K562 (cell line): ENCODE data around the gene TRMU. TPM values are rescaled to one million over a fixed set of nuclear protein-coding genes. Genes with fewer than 3 reads are reported as not detected.

Experiments used
- ATAC-seq: fragments of 200-7000 bp; cut with Tn5 transposase; 3 replicates; pipeline ENCODE4 v1.9.1; 2020; ENCODE audit warnings: moderate library complexity
- BruUV-seq: library from RNA; stranded (reverse); fragments of 400-500 nt; replicated peaks from 2 replicates; lab custom pipeline; 2021; lab: Mats Ljungman, UMichigan
- CTCF ChIA-PET: fragments of 300-600 bp; formaldehyde crosslinking; extraction: SDS; loops from one replicate; lab custom pipeline; 2021; ENCODE audit warnings: low intra/inter-chr PET ratio; lab: Yijun Ruan, JAX
- POLR2A ChIA-PET: fragments of 300-600, 350-650 bp; sonication (Branson Sonifier 250); formaldehyde crosslinking; extraction: SDS; loops from one replicate; lab custom pipeline; 2021; ENCODE audit warnings: antibody characterized with exemption, inconsistent platforms; lab: Yijun Ruan, JAX
- DNase-seq, 4 experiments: peaks; one replicate each; pipeline versions ENCODE4 v3.0.0 to v3.0.0-alpha.2; 2011 to 2018; ENCODE audit warnings: low spot score in 3 of 4, mixed read lengths in 3 of 4; ENCODE audit errors: extremely low read depth in 1 of 4
- FAIRE-seq: peaks from 2 replicates; lab custom pipeline; 2011; peaks lifted over from hg19 to GRCh38; lab: Jason Lieb, UNC
- H2AFZ ChIP-seq: 2 replicates; pipeline ENCODE4 v1.6.0; 2011; ENCODE audit warnings: low read depth, low read length, control low read depth, inconsistent platforms
- H3K27ac ChIP-seq: fragments of 200-600 bp; 3 replicates; pipeline ENCODE4 v1.8.0; 2011; ENCODE audit warnings: low read depth, mild to moderate bottlenecking, control low read depth, inconsistent platforms, low read length, moderate library complexity, mixed read lengths; ENCODE audit errors: extremely low read depth
- H3K27me3 ChIP-seq, 2 experiments: fragments of 300-600 bp in 1 of 2; 2 replicates in 1 of 2; 3 replicates in 1 of 2; pipeline versions ENCODE4 v1.6.0 to v1.8.0; 2011; ENCODE audit warnings: inconsistent platforms in 2 of 2, low read length in 2 of 2, mild to moderate bottlenecking in 1 of 2, mixed read lengths in 1 of 2, moderate library complexity in 1 of 2; ENCODE audit not compliant: control insufficient read depth in 2 of 2, insufficient read depth in 2 of 2
- H3K36me3 ChIP-seq: fragments of 300-600 bp; 3 replicates; pipeline ENCODE4 v1.8.0; 2011; ENCODE audit warnings: mild to moderate bottlenecking, low read length, inconsistent platforms; ENCODE audit not compliant: control insufficient read depth, insufficient read depth
- H3K4me1 ChIP-seq, 2 experiments: fragments of 200-600 bp in 1 of 2; replicated peaks in 1 of 2; 2 replicates in 1 of 2; 3 replicates in 1 of 2; pipeline versions ENCODE4 v1.5.1 to v1.8.0; 2011; ENCODE audit warnings: inconsistent platforms in 2 of 2, low read length in 2 of 2, mild to moderate bottlenecking in 1 of 2, mixed read lengths in 1 of 2, moderate library complexity in 1 of 2; ENCODE audit not compliant: control insufficient read depth in 2 of 2, insufficient read depth in 2 of 2
- H3K4me2 ChIP-seq: 2 replicates; pipeline ENCODE4 v1.6.1; 2011; ENCODE audit warnings: low read length, control low read depth, inconsistent platforms, mixed read lengths; ENCODE audit not compliant: insufficient read depth
- H3K4me3 ChIP-seq: fragments of 200-600 bp; sonication (generic), shearing (Covaris generic); 2 replicates; pipeline ENCODE4 v1.5.1; 2016; ENCODE audit warnings: control low read depth, inconsistent platforms
- H3K79me2 ChIP-seq: fragments of 200-600 bp; 3 replicates; pipeline ENCODE4 v1.8.0; 2011; ENCODE audit warnings: low read length, inconsistent platforms; ENCODE audit not compliant: control insufficient read depth, insufficient read depth
- H3K9ac ChIP-seq, 2 experiments: 2 replicates each; pipeline versions ENCODE4 v1.6.0 to v1.6.1; 2011; ENCODE audit warnings: low read depth in 2 of 2, low read length in 2 of 2, control low read depth in 1 of 2, inconsistent platforms in 1 of 2, mild to moderate bottlenecking in 1 of 2, mixed read lengths in 1 of 2; ENCODE audit not compliant: insufficient read depth in 1 of 2
- H3K9me1 ChIP-seq: one replicate; pipeline ENCODE4 v1.6.0; 2011; ENCODE audit warnings: inconsistent platforms, mild to moderate bottlenecking, low read length, moderate library complexity; ENCODE audit not compliant: control insufficient read depth, insufficient read depth
- H3K9me3 ChIP-seq: replicated peaks from 2 replicates; pipeline ENCODE4 v1.5.1; 2011; ENCODE audit warnings: low read depth, low read length, inconsistent platforms; ENCODE audit not compliant: control insufficient read depth, insufficient read depth
- H4K20me1 ChIP-seq: replicated peaks from 2 replicates; pipeline ENCODE4 v1.6.1; 2011; ENCODE audit warnings: low read length, inconsistent platforms, mixed read lengths; ENCODE audit not compliant: control insufficient read depth, insufficient read depth
- CEBPB ChIP-seq: fragments of 450-650 bp; IDR thresholded peaks from 2 replicates; pipeline ENCODE4 v1.6.1; 2016; ENCODE audit warnings: missing genetic modification characterization, missing compliant biosample characterization
- FOSL1 ChIP-seq: fragments of 200-800 bp; sonication (Bioruptor generic); conservative IDR thresholded peaks from 2 replicates; pipeline ENCODE4 v1.6.1; 2016; ENCODE audit warnings: missing genetic modification characterization, missing compliant biosample characterization
- GTF2A2 ChIP-seq: IDR thresholded peaks from 2 replicates; pipeline ENCODE4 v1.6.1; 2016; ENCODE audit warnings: mild to moderate bottlenecking, missing genetic modification characterization, missing compliant biosample characterization
- GTF2E2 ChIP-seq: fragments of 200-800 bp; sonication (Bioruptor generic); IDR thresholded peaks from 2 replicates; pipeline ENCODE4 v1.6.1; 2016; ENCODE audit warnings: missing genetic modification characterization, missing compliant biosample characterization
- JUND ChIP-seq, 2 experiments: IDR thresholded peaks; 2 replicates in 1 of 2; 3 replicates in 1 of 2; pipeline ENCODE4 v1.6.1; 2011; ENCODE audit warnings: borderline replicate concordance in 2 of 2, low read depth in 2 of 2, low read length in 2 of 2, improper control_type of control experiment in 1 of 2, missing biosample characterization in 1 of 2, missing genetic modification characterization in 1 of 2, missing genetic modification reagents in 1 of 2
- MAZ ChIP-seq, 2 experiments: fragments of 450-650 bp in 1 of 2; sonication (generic) in 1 of 2; formaldehyde crosslinking; IDR thresholded peaks in 1 of 2; conservative IDR thresholded peaks in 1 of 2; 2 replicates each; pipeline versions ENCODE4 v1.4.0 to v1.5.0; 2020; ENCODE audit warnings: mild to moderate bottlenecking in 1 of 2, missing genetic modification reagents in 1 of 2
- MTF1 ChIP-seq: fragments of 250-450 bp; sonication (Bioruptor Pico); IDR thresholded peaks from 2 replicates; pipeline ENCODE4 v1.9.0; 2021; ENCODE audit warnings: moderate library complexity, mild to moderate bottlenecking, inconsistent platforms, borderline replicate concordance
- RUNX1 ChIP-seq: sonication (generic); IDR thresholded peaks from 2 replicates; pipeline ENCODE4 v1.6.1; 2016; ENCODE audit warnings: antibody characterized with exemption, low read depth
- TAL1 ChIP-seq: fragments of 450-650 bp; IDR thresholded peaks from 2 replicates; pipeline ENCODE4 v1.6.1; 2016; ENCODE audit warnings: mild to moderate bottlenecking
- TARDBP ChIP-seq: fragments of 450-650 bp; IDR thresholded peaks from 2 replicates; pipeline ENCODE4 v1.6.1; 2016
- ZNF121 ChIP-seq: sonication (generic); formaldehyde crosslinking; conservative IDR thresholded peaks from 2 replicates; pipeline ENCODE4 v1.8.0; 2022; ENCODE audit warnings: missing genetic modification reagents
- ZNF174 ChIP-seq: fragments of 250-450 bp; sonication (Bioruptor Pico); IDR thresholded peaks from 2 replicates; pipeline ENCODE4 v1.4.0; 2020; ENCODE audit warnings: mild to moderate bottlenecking
- ZNF75A ChIP-seq: fragments of 450-650 bp; formaldehyde crosslinking; IDR thresholded peaks from 2 replicates; pipeline ENCODE4 v1.4.0; 2020; ENCODE audit warnings: mild to moderate bottlenecking
- WGBS: fragments of 100-300 bp; shearing (Covaris generic); methylation state at CpG from one replicate; pipeline ENCODE4 v1.1.6; 2016; ENCODE audit warnings: low coverage, mixed read lengths; ENCODE audit not compliant: insufficient coverage; ENCODE audit errors: missing lambda C conversion rate; 5-methylcytosine and 5-hydroxymethylcytosine counted together
- in situ Hi-C: fragments of 300-500 bp; cut with MboI; formaldehyde crosslinking; loops from 4 replicates; pipeline ENCODE4 v1.15.0; 2018; ENCODE audit warnings: inconsistent platforms, mixed read lengths
- intact Hi-C: fragments of 100-400 bp; cut with micrococcal nuclease; formaldehyde crosslinking; loops from 2 replicates; pipeline ENCODE4 v1.14.2; 2022
- polyA plus RNA-seq, 8 experiments: library from polyadenylated mRNA; depleted of rRNA in 4 of 8; stranded (reverse) in 5 of 8; unstranded in 3 of 8; fragments of >200 nt; fragmentation: Nextera tagmentation in 2 of 8; fragmentation: Illumina TruSeq in 1 of 8; extraction: Ambion mirVana in 2 of 8; extraction: Trizol in 1 of 8; gene quantifications; 2 replicates each; pipeline versions ENCODE4 v1.2.1 to v1.2.3, GENCODE V29; 2011 to 2014; ENCODE audit warnings: inconsistent platforms in 1 of 8, missing spikeins in 1 of 8
- total RNA-seq, 7 experiments: library from RNA; depleted of rRNA in 6 of 7; stranded (reverse); fragments of >200 nt in 6 of 7; fragmentation: Illumina TruSeq in 2 of 7; extraction: Trizol in 2 of 7; gene quantifications; 2 replicates each; pipeline versions ENCODE4 v1.2.1 to v1.2.3, GENCODE V29; 2011 to 2021; ENCODE audit warnings: low replicate concordance in 1 of 7

Gene TRMU
- total and polyA plus RNA-seq, 9 of the 15 experiments (the other 6 are each of a cell fraction or from before 2014, with no cell fraction given): 2.3 to 49.9 (median 35.3) TPM

GRCh38 chr22:46377525-46378425, 42.3 kb downstream of the TRMU start (continued):
- peak; percentile 69 for TF ChIP-seq JUND (IDR thresholded peaks at IDR 0.05; ENCODE audit: borderline replicate concordance, low read depth, low read length)
- TF ChIP-seq JUND (tag; IDR thresholded peaks at IDR 0.05; ENCODE audit: borderline replicate concordance, low read depth, low read length): peak; percentile 35; the same call in 1 of the 3 replicates
- no peak for TF ChIP-seq TAL1
- peak; percentile 79 for TF ChIP-seq CEBPB (tag)
- TF ChIP-seq ZNF174: no peak
- TF ChIP-seq ZNF75A: no peak
- no peak for TF ChIP-seq MTF1
- no peak for TF ChIP-seq ZNF121
- peak; percentile 79 for TF ChIP-seq FOSL1 (tag)
- no peak for TF ChIP-seq GTF2A2 (tag)
- no peak for TF ChIP-seq GTF2E2

DNA sequence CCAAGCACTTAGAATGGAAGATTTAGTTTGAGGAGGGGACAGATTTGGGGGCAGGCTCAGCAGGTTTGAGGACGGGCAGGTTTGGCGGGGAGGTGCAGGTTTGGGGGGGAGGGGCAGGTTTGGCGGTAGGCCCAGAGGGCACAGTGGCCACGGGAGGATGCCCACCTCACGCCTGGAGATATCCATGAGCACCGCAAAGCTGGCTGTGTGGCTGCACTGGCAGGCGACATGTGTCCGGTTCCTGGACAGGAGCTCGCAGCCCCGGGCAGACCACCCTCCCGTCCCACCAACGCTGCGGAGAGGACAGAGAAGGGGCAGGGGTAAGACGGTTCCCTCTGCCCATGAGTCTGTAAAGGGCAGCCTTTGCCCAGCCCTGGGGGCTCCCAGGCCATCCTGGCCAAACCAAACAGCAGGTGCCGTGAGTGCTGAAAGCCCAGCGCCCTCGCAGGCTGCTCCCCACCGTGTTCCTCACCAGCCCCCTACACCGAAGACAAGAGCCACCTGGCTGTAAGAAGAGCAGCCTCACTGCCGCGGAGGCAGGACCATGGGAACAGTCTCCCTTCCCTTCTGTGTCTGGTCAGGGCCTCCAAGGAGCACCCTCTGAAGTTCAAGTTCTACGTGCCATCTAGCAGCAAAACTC, 43.0 kb downstream of the TRMU start:
- TF ChIP-seq RUNX1 (no peak), MAZ (CRISPR knock-in tag; conservative IDR thresholded peaks at IDR 0.05 in 1 of 2, IDR thresholded peaks at IDR 0.05 in 1 of 2) (no peak), TARDBP (no peak)
- no peak overlapping the region for H3K9ac ChIP-seq
- no peaks in the 10 kb centered on the region for H3K9me3 ChIP-seq
- H3K36me3 ChIP-seq: no peaks in the 10 kb centered on the region
- no peak overlapping the region for H3K4me3 ChIP-seq
- H4K20me1 ChIP-seq: no peaks in the 10 kb centered on the region; the same call in 1 of the 2 replicates
- ATAC-seq: no peak
- BruUV-seq: no TSS peak
- ChIA-PET CTCF (no interaction called here), POLR2A (no interaction called here)
- WGBS: 5% methylated on average over 17 of the region's 22 CpGs
- intact Hi-C loops (no loop called here), in situ Hi-C loops (no loop called here)
- no peak overlapping the region for H2AFZ ChIP-seq
- H3K4me2 ChIP-seq: no peak overlapping the region
- peaks cover 0 to 12% of the 10 kb centered on the region in 2 experiments; a peak in 2 of 5 replicates for H3K4me1 ChIP-seq
- H3K27me3 ChIP-seq: peaks cover 5 to 47% of the 10 kb centered on the region in 2 experiments; a peak in 3 of 5 replicates
- DNase-seq: no peak
- no peak for FAIRE-seq
- H3K79me2 ChIP-seq: no peaks in the 10 kb centered on the region
- H3K9me1 ChIP-seq: no peaks in the 10 kb centered on the region
- no peak overlapping the region for H3K27ac ChIP-seq
